GM21737 (cell line): ENCODE results near the gene JADE3.

Experiments
- ATAC-seq: cut with Tn5 transposase; IDR thresholded peaks from one replicate; pipeline ENCODE4 v1.9.1; 2021; ENCODE audit warnings: mild to moderate bottlenecking, moderate library complexity; ENCODE audit not compliant: unreplicated experiment

JADE3 gene

DNA sequence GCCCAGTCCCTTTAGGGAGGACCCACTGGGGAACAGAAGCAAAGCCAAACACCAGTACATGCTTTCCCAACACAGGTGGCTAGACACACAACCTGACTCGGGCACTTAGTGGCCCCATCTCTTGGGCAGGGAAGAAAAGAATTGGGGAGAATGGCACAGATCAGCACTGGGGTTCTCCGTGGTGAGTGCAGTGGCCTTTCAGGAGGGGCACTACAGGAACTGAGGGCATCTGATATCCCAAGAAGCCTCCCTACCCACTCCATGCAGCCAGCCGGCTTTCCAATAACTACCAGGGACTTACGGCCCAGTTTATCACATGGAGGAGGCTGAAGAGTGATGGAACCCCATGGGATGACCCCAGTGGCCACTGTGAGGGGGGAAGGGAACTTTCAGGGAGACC, 189.0 kb downstream of the JADE3 start:
- no peak for ATAC-seq
